Bone marrow (tissue), 2 donors: ENCODE results near the gene GPR142.

Experiments
- DNase-seq, 2 donors: peaks; one replicate each; lab custom pipeline; 2025; lab: John Stamatoyannopoulos, UW

The GPR142 gene

GRCh38 chr17:74369665-74370490 lies 2.6 kb downstream of the GPR142 start:
- DNase-seq = no peak

- no peak for DNase-seq
Observed at GRCh38 chr17:74371653-74372147, 4.4 kb downstream of the GPR142 start.

- no peak for DNase-seq
Observed at GRCh38 chr17:74372426-74372825, 5.1 kb downstream of the GPR142 start.

GRCh38 chr17:74373838-74374606 lies 6.7 kb downstream of the GPR142 start:
- no peak for DNase-seq

- no peak for DNase-seq
Observed at GRCh38 chr17:74374858-74375257, 7.6 kb downstream of the GPR142 start.

- DNase-seq = peak; percentile 58 to 88
Observed at GRCh38 chr17:74379495-74380085, 12.3 kb downstream of the GPR142 start.

GRCh38 chr17:74380086-74380958 lies 13.0 kb downstream of the GPR142 start:
- DNase-seq = no peak

GRCh38 chr17:74380959-74381808 lies 13.9 kb downstream of the GPR142 start:
- DNase-seq = no peak

GRCh38 chr17:74383141-74383540 lies 15.8 kb downstream of the GPR142 start:
- no peak for DNase-seq

GRCh38 chr17:74385201-74385600 lies 17.9 kb downstream of the GPR142 start:
- DNase-seq = no peak

- no peak for DNase-seq
Observed at GRCh38 chr17:74386386-74386785, 19.1 kb downstream of the GPR142 start.

- DNase-seq = no peak
Observed at GRCh38 chr17:74387365-74388218, 20.3 kb downstream of the GPR142 start.

GRCh38 chr17:74389084-74389753 lies 21.9 kb downstream of the GPR142 start:
- no peak for DNase-seq

GRCh38 chr17:74389937-74390679 lies 22.8 kb downstream of the GPR142 start:
- no peak for DNase-seq

- DNase-seq = no peak
Observed at GRCh38 chr17:74390680-74391653, 23.7 kb downstream of the GPR142 start.

GRCh38 chr17:74391771-74392170 lies 24.5 kb downstream of the GPR142 start:
- DNase-seq = no peak

GRCh38 chr17:74392848-74393247 lies 25.5 kb downstream of the GPR142 start:
- DNase-seq = no peak
